HCT116 (cell line): ENCODE measurements around the gene CALN1.

ENCODE experiments used
- CBX3 ChIP-seq: IDR thresholded peaks from 2 replicates; pipeline ENCODE4 v1.6.1; 2012; ENCODE audit warnings: low read depth
- CEBPB ChIP-seq: IDR thresholded peaks from 2 replicates; pipeline ENCODE4 v1.6.1; 2012; ENCODE audit warnings: low read depth
- EZH2 ChIP-seq: fragments of 200-600 bp; sonication (generic); IDR thresholded peaks from 2 replicates; pipeline ENCODE4 v1.6.1; 2017; ENCODE audit warnings: antibody characterized with exemption, mixed run types
- EZH2phosphoT487 ChIP-seq: fragments of 200-600 bp; IDR thresholded peaks from 2 replicates; pipeline ENCODE4 v1.6.1; 2018; ENCODE audit warnings: antibody characterized with exemption, borderline replicate concordance
- JUND ChIP-seq: IDR thresholded peaks from 2 replicates; pipeline ENCODE4 v1.6.1; 2012
- POLR2A ChIP-seq: IDR thresholded peaks from 2 replicates; pipeline ENCODE4 v1.7.0; 2011; ENCODE audit warnings: borderline replicate concordance; ENCODE audit not compliant: insufficient read depth, insufficient read length; ENCODE audit errors: extremely low read depth
- POLR2AphosphoS5 ChIP-seq: IDR thresholded peaks from 2 replicates; pipeline ENCODE4 v1.6.1; 2011; ENCODE audit warnings: mild to moderate bottlenecking, low read depth, low read length, moderate library complexity
- SP1 ChIP-seq: IDR thresholded peaks from 2 replicates; pipeline ENCODE4 v1.6.1; 2012; ENCODE audit warnings: low read depth
- SRF ChIP-seq: IDR thresholded peaks from 2 replicates; pipeline ENCODE4 v1.6.1; 2012; ENCODE audit warnings: low read depth
- YY1 ChIP-seq: IDR thresholded peaks from 2 replicates; pipeline ENCODE4 v1.6.1; 2011; ENCODE audit warnings: low read length, low read depth, moderate library complexity, mild to moderate bottlenecking; ENCODE audit not compliant: insufficient replicate concordance; ENCODE audit errors: extremely low read depth
- TF ChIP-seq, protein P1 (sequence below), 3 experiments: fragments of 200-600 bp in 1 of 3; sonication (generic) in 1 of 3; IDR thresholded peaks in 2 of 3; conservative IDR thresholded peaks in 1 of 3; 2 replicates each; pipeline ENCODE4 v1.5.1; 2012 to 2017; ENCODE audit warnings: low read depth in 2 of 3, low read length in 2 of 3, antibody characterized with exemption in 1 of 3, borderline replicate concordance in 1 of 3, control low read depth in 1 of 3, mild to moderate bottlenecking in 1 of 3, mixed read lengths in 1 of 3, mixed run types in 1 of 3, moderate library complexity in 1 of 3; ENCODE audit not compliant: insufficient read depth in 1 of 3
- TF ChIP-seq, protein P2 (sequence below): IDR thresholded peaks from 2 replicates; pipeline ENCODE4 v1.6.1; 2012; ENCODE audit warnings: low read depth

DNA sequence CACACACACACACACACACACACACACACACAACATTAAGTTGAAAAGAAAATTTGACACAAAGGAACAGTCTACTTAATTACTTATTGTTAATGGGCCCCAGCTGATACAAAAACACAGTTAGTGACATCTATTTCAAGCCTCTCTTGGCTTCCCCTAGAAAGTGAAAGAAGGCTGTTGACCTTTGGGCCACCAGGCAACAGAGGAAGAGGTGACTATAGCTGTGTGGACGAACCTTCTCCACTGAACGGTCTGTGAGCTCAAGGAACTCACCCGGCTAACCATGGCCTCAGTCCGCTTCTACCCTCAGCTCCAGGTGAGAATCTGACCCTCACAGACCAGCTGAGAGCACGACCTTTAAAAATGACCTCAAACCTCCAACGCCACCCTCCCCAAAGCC, 32.9 kb upstream of the CALN1 start:
- TF ChIP-seq, protein P1, sequence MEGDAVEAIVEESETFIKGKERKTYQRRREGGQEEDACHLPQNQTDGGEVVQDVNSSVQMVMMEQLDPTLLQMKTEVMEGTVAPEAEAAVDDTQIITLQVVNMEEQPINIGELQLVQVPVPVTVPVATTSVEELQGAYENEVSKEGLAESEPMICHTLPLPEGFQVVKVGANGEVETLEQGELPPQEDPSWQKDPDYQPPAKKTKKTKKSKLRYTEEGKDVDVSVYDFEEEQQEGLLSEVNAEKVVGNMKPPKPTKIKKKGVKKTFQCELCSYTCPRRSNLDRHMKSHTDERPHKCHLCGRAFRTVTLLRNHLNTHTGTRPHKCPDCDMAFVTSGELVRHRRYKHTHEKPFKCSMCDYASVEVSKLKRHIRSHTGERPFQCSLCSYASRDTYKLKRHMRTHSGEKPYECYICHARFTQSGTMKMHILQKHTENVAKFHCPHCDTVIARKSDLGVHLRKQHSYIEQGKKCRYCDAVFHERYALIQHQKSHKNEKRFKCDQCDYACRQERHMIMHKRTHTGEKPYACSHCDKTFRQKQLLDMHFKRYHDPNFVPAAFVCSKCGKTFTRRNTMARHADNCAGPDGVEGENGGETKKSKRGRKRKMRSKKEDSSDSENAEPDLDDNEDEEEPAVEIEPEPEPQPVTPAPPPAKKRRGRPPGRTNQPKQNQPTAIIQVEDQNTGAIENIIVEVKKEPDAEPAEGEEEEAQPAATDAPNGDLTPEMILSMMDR (IDR thresholded peaks at IDR 0.05 in 2 of 3, conservative IDR thresholded peaks at IDR 0.05 in 1 of 3; ENCODE audit: borderline replicate concordance in 1 of 3, insufficient read depth in 1 of 3, low read depth in 2 of 3, low read length in 2 of 3), result no peak
- TF ChIP-seq EZH2 (no peak), CEBPB (no peak), YY1 (no peak), EZH2phosphoT487 (no peak), CBX3 (no peak), SP1 (no peak), POLR2AphosphoS5 (no peak), JUND (no peak), SRF (no peak), POLR2A (no peak)
- TF ChIP-seq, protein P2, sequence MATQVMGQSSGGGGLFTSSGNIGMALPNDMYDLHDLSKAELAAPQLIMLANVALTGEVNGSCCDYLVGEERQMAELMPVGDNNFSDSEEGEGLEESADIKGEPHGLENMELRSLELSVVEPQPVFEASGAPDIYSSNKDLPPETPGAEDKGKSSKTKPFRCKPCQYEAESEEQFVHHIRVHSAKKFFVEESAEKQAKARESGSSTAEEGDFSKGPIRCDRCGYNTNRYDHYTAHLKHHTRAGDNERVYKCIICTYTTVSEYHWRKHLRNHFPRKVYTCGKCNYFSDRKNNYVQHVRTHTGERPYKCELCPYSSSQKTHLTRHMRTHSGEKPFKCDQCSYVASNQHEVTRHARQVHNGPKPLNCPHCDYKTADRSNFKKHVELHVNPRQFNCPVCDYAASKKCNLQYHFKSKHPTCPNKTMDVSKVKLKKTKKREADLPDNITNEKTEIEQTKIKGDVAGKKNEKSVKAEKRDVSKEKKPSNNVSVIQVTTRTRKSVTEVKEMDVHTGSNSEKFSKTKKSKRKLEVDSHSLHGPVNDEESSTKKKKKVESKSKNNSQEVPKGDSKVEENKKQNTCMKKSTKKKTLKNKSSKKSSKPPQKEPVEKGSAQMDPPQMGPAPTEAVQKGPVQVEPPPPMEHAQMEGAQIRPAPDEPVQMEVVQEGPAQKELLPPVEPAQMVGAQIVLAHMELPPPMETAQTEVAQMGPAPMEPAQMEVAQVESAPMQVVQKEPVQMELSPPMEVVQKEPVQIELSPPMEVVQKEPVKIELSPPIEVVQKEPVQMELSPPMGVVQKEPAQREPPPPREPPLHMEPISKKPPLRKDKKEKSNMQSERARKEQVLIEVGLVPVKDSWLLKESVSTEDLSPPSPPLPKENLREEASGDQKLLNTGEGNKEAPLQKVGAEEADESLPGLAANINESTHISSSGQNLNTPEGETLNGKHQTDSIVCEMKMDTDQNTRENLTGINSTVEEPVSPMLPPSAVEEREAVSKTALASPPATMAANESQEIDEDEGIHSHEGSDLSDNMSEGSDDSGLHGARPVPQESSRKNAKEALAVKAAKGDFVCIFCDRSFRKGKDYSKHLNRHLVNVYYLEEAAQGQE, result no peak
